ENCODE data around the gene LGR6. TPM values are rescaled to one million over a fixed set of nuclear protein-coding genes. Genes with fewer than 3 reads are reported as not detected.

Gene LGR6
- total RNA-seq, 1 experiment from 2014 or later: 0.08 TPM

DNA sequence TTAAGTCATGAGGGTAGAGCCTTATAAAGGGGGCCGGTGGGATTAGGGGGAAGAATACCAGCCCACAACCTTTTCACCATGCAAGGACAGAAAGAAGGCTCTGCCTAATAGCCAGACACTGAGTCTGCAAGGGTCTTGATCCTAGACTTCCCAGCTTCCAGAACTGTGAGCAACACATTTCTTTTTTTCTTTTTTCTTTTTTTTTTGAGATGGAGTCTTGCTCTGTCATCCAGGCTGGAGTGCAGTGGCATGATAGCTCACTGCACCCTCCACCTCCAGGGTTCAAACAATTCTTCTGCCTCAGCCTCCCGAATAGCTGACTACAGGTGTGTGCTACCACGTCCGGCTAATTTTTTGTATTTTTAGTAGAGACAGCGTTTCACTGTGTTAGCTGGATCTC is 47.3 kb upstream of the LGR6 start:
- H3K4me1 ChIP-seq (ENCODE audit: control insufficient read depth, insufficient read depth, low read length): peaks cover 15% of the 10 kb centered on the region
- TF ChIP-seq, protein P1, sequence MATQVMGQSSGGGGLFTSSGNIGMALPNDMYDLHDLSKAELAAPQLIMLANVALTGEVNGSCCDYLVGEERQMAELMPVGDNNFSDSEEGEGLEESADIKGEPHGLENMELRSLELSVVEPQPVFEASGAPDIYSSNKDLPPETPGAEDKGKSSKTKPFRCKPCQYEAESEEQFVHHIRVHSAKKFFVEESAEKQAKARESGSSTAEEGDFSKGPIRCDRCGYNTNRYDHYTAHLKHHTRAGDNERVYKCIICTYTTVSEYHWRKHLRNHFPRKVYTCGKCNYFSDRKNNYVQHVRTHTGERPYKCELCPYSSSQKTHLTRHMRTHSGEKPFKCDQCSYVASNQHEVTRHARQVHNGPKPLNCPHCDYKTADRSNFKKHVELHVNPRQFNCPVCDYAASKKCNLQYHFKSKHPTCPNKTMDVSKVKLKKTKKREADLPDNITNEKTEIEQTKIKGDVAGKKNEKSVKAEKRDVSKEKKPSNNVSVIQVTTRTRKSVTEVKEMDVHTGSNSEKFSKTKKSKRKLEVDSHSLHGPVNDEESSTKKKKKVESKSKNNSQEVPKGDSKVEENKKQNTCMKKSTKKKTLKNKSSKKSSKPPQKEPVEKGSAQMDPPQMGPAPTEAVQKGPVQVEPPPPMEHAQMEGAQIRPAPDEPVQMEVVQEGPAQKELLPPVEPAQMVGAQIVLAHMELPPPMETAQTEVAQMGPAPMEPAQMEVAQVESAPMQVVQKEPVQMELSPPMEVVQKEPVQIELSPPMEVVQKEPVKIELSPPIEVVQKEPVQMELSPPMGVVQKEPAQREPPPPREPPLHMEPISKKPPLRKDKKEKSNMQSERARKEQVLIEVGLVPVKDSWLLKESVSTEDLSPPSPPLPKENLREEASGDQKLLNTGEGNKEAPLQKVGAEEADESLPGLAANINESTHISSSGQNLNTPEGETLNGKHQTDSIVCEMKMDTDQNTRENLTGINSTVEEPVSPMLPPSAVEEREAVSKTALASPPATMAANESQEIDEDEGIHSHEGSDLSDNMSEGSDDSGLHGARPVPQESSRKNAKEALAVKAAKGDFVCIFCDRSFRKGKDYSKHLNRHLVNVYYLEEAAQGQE (IDR thresholded peaks at IDR 0.05; ENCODE audit: insufficient read depth in 1 of 2, low read depth in 2 of 2, low read length in 1 of 2): no peak
- TF ChIP-seq POLR2AphosphoS5 (IDR thresholded peaks at IDR 0.05; ENCODE audit: low read depth, low read length) (no peak), TCF7L2 (IDR thresholded peaks at IDR 0.05; ENCODE audit: low read depth, low read length) (no peak), SIN3A (IDR thresholded peaks at IDR 0.05; ENCODE audit: borderline replicate concordance, insufficient read depth, low read depth, low read length) (no peak)
- TF ChIP-seq, protein P2, sequence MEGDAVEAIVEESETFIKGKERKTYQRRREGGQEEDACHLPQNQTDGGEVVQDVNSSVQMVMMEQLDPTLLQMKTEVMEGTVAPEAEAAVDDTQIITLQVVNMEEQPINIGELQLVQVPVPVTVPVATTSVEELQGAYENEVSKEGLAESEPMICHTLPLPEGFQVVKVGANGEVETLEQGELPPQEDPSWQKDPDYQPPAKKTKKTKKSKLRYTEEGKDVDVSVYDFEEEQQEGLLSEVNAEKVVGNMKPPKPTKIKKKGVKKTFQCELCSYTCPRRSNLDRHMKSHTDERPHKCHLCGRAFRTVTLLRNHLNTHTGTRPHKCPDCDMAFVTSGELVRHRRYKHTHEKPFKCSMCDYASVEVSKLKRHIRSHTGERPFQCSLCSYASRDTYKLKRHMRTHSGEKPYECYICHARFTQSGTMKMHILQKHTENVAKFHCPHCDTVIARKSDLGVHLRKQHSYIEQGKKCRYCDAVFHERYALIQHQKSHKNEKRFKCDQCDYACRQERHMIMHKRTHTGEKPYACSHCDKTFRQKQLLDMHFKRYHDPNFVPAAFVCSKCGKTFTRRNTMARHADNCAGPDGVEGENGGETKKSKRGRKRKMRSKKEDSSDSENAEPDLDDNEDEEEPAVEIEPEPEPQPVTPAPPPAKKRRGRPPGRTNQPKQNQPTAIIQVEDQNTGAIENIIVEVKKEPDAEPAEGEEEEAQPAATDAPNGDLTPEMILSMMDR (IDR thresholded peaks at IDR 0.05): no peak
- DNase-seq (ENCODE audit: low read depth, low spot score): no peak
- in situ Hi-C loops (cut with HindIII; ENCODE audit: low pct_unique_long_range_greater_than_20kb, low sequenced_read_pairs) (no loop called here), intact Hi-C loops (cut with micrococcal nuclease; ENCODE audit: unreplicated experiment) (no loop called here)
- no peak overlapping the region for H3K27ac ChIP-seq (ENCODE audit: low read length)
- no TSS peak for BruUV-seq (replicated peaks)
- POLR2A ChIA-PET: no interaction called here
- CTCF ChIA-PET: no interaction called here
- peaks cover 2% of the 10 kb centered on the region; the same call in 1 of the 2 replicates for H3K36me3 ChIP-seq (ENCODE audit: control insufficient read depth, insufficient read depth, low read length)
- H3K4me3 ChIP-seq (ENCODE audit: low read depth in 2 of 2, low read length in 2 of 2): no peak overlapping the region
- H3K27me3 ChIP-seq (ENCODE audit: control insufficient read depth, insufficient read depth, low read length): no peaks in the 10 kb centered on the region
- no peak for ATAC-seq
- no peaks in the 10 kb centered on the region for H3K9me3 ChIP-seq (ENCODE audit: control insufficient read depth, insufficient read depth, low read depth, low read length)

DNA sequence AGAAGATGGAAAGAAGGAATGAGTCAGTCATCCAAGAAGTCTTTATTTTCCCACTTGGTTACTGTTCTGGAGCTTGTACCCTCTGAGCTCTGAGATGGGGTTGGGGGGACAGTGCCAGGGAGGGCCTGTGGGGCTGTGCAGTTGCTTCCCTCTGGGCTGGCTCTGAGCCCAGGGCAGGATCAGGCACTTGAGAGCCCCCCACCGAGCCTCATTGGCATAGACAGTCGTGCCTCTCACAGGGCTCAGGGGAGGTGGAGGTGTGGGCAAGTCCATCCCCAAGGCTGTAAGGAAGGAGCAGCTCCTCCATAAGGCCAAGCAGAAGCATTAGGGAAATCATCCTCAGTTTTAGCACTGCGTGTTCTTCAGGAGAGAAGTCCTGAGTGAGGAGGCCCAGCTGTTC is 46.6 kb upstream of the LGR6 start:
- in situ Hi-C loops (cut with HindIII; ENCODE audit: low pct_unique_long_range_greater_than_20kb, low sequenced_read_pairs): no loop called here
- POLR2A ChIA-PET: interaction anchor here (0.6 kb wide), 1 partner anchor 94 kb away, joined by 6 read pairs; no protein-coding TSS in a partner anchor

More for the DNA sequence above, 46.6 kb upstream of the LGR6 start:
- TF ChIP-seq SIN3A (IDR thresholded peaks at IDR 0.05; ENCODE audit: borderline replicate concordance, insufficient read depth, low read depth, low read length): no peak
- TF ChIP-seq, protein P1 (IDR thresholded peaks at IDR 0.05; ENCODE audit: insufficient read depth in 1 of 2, low read depth in 2 of 2, low read length in 1 of 2): no peak
- TF ChIP-seq, protein P2 (IDR thresholded peaks at IDR 0.05): no peak
- no peak for TF ChIP-seq POLR2AphosphoS5 (IDR thresholded peaks at IDR 0.05; ENCODE audit: low read depth, low read length)
- TF ChIP-seq TCF7L2 (IDR thresholded peaks at IDR 0.05; ENCODE audit: low read depth, low read length): no peak
- intact Hi-C loops (cut with micrococcal nuclease; ENCODE audit: unreplicated experiment): no loop called here
- ATAC-seq (no peak), DNase-seq (ENCODE audit: low read depth, low spot score) (no peak)
- Histone ChIP-seq H3K36me3 (ENCODE audit: control insufficient read depth, insufficient read depth, low read length) (peaks cover 2% of the 10 kb centered on the region; the same call in 1 of the 2 replicates), H3K9me3 (ENCODE audit: control insufficient read depth, insufficient read depth, low read depth, low read length) (no peaks in the 10 kb centered on the region), H3K4me3 (ENCODE audit: low read depth in 2 of 2, low read length in 2 of 2) (no peak overlapping the region), H3K27ac (ENCODE audit: low read length) (no peak overlapping the region), H3K27me3 (ENCODE audit: control insufficient read depth, insufficient read depth, low read length) (no peaks in the 10 kb centered on the region), H3K4me1 (ENCODE audit: control insufficient read depth, insufficient read depth, low read length) (peaks cover 15% of the 10 kb centered on the region)
- CTCF ChIA-PET: no interaction called here
- no TSS peak for BruUV-seq (replicated peaks)

All from Panc1 (cell line).